GM19467 (cell line): ENCODE measurements around the gene PIGL.
"Not testable (repeated sequence)": the region's sequence is repeated elsewhere in the genome, so short reads cannot be mapped to it uniquely, and the experiment has no call there.

ENCODE experiments used
- ATAC-seq: cut with Tn5 transposase; IDR thresholded peaks from one replicate; pipeline ENCODE4 v1.9.1; 2021; ENCODE audit warnings: mild to moderate bottlenecking, moderate library complexity; ENCODE audit not compliant: unreplicated experiment

PIGL gene

GRCh38 chr17:16273499-16273898, 56.5 kb downstream of the PIGL start:
- no peak for ATAC-seq

GRCh38 chr17:16273929-16274339, 56.9 kb downstream of the PIGL start:
- ATAC-seq = no peak

- no peak for ATAC-seq
Measured at GRCh38 chr17:16275024-16275423, 58.0 kb downstream of the PIGL start.

- ATAC-seq = no peak
Measured at GRCh38 chr17:16277163-16277562, 60.2 kb downstream of the PIGL start.

- ATAC-seq = no peak
Measured at GRCh38 chr17:16281351-16281750, 64.3 kb downstream of the PIGL start.

GRCh38 chr17:16282522-16282921, 65.5 kb downstream of the PIGL start:
- ATAC-seq = no peak

GRCh38 chr17:16283705-16284104, 66.7 kb downstream of the PIGL start:
- ATAC-seq = no peak

GRCh38 chr17:16285646-16286008, 68.6 kb downstream of the PIGL start:
- no peak for ATAC-seq

GRCh38 chr17:16286009-16286946, 69.3 kb downstream of the PIGL start:
- ATAC-seq = peak; percentile 88

- no peak for ATAC-seq
Measured at GRCh38 chr17:16286947-16287562, 70.0 kb downstream of the PIGL start.

- ATAC-seq = no peak
Measured at GRCh38 chr17:16287563-16288027, 70.6 kb downstream of the PIGL start.

- ATAC-seq = no peak
Measured at GRCh38 chr17:16288860-16289571, 72.0 kb downstream of the PIGL start.

- ATAC-seq = no peak
Measured at GRCh38 chr17:16293931-16294330, 76.9 kb downstream of the PIGL start.

- ATAC-seq = no peak
Measured at GRCh38 chr17:16294560-16294959, 77.5 kb downstream of the PIGL start.

- ATAC-seq = not testable (repeated sequence)
Measured at GRCh38 chr17:16296072-16296471, 79.1 kb downstream of the PIGL start.

- no peak for ATAC-seq
Measured at GRCh38 chr17:16297367-16298139, 80.5 kb downstream of the PIGL start.

- ATAC-seq = no peak
Measured at GRCh38 chr17:16298140-16298662, 81.2 kb downstream of the PIGL start.

- no peak for ATAC-seq
Measured at GRCh38 chr17:16300554-16300953, 83.5 kb downstream of the PIGL start.

GRCh38 chr17:16301963-16302855, 85.2 kb downstream of the PIGL start:
- ATAC-seq = no peak

GRCh38 chr17:16302856-16303255, 85.8 kb downstream of the PIGL start:
- no peak for ATAC-seq
